Measurements from ENCODE around the gene DEPP1. TPM values are rescaled to one million over a fixed set of nuclear protein-coding genes. Genes with fewer than 3 reads are reported as not detected.

DEPP1 gene
- total and polyA plus RNA-seq, 2 of the 13 experiments (the other 11 are each of a cell fraction or from before 2014, with no cell fraction given): 14.8 to 270 TPM

- TF ChIP-seq, protein P1, sequence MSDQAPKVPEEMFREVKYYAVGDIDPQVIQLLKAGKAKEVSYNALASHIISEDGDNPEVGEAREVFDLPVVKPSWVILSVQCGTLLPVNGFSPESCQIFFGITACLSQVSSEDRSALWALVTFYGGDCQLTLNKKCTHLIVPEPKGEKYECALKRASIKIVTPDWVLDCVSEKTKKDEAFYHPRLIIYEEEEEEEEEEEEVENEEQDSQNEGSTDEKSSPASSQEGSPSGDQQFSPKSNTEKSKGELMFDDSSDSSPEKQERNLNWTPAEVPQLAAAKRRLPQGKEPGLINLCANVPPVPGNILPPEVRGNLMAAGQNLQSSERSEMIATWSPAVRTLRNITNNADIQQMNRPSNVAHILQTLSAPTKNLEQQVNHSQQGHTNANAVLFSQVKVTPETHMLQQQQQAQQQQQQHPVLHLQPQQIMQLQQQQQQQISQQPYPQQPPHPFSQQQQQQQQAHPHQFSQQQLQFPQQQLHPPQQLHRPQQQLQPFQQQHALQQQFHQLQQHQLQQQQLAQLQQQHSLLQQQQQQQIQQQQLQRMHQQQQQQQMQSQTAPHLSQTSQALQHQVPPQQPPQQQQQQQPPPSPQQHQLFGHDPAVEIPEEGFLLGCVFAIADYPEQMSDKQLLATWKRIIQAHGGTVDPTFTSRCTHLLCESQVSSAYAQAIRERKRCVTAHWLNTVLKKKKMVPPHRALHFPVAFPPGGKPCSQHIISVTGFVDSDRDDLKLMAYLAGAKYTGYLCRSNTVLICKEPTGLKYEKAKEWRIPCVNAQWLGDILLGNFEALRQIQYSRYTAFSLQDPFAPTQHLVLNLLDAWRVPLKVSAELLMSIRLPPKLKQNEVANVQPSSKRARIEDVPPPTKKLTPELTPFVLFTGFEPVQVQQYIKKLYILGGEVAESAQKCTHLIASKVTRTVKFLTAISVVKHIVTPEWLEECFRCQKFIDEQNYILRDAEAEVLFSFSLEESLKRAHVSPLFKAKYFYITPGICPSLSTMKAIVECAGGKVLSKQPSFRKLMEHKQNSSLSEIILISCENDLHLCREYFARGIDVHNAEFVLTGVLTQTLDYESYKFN (CRISPR knock-in tag; conservative IDR thresholded peaks at IDR 0.05): no peak
- no peak for TF ChIP-seq GATAD1 (CRISPR knock-in tag; IDR thresholded peaks at IDR 0.05)
- no peak for TF ChIP-seq NR2F2 (IDR thresholded peaks at IDR 0.05; ENCODE audit: borderline replicate concordance, low read depth)
- TF ChIP-seq, protein P2, sequence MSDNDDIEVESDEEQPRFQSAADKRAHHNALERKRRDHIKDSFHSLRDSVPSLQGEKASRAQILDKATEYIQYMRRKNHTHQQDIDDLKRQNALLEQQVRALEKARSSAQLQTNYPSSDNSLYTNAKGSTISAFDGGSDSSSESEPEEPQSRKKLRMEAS (IDR thresholded peaks at IDR 0.05): no peak
- TF ChIP-seq ZNF775 (CRISPR knock-in tag; IDR thresholded peaks at IDR 0.05; ENCODE audit: borderline replicate concordance): no peak
- TF ChIP-seq ZNF282 (IDR thresholded peaks at IDR 0.05; ENCODE audit: partially characterized antibody): no peak
- TF ChIP-seq ZNF329 (CRISPR knock-in tag; IDR thresholded peaks at IDR 0.05; ENCODE audit: low read depth): no peak
- no peak for TF ChIP-seq SOX13 (IDR thresholded peaks at IDR 0.05)
- TF ChIP-seq SOX13 (CRISPR knock-in tag; conservative IDR thresholded peaks at IDR 0.05 in 1 of 2, IDR thresholded peaks at IDR 0.05 in 1 of 2): no peak
- TF ChIP-seq, protein P3, sequence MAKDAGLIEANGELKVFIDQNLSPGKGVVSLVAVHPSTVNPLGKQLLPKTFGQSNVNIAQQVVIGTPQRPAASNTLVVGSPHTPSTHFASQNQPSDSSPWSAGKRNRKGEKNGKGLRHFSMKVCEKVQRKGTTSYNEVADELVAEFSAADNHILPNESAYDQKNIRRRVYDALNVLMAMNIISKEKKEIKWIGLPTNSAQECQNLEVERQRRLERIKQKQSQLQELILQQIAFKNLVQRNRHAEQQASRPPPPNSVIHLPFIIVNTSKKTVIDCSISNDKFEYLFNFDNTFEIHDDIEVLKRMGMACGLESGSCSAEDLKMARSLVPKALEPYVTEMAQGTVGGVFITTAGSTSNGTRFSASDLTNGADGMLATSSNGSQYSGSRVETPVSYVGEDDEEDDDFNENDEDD (CRISPR knock-in tag; IDR thresholded peaks at IDR 0.05; ENCODE audit: borderline replicate concordance): no peak
- no peak for TF ChIP-seq ZBTB38 (CRISPR knock-in tag; IDR thresholded peaks at IDR 0.05)
- no peak for TF ChIP-seq TOE1 (CRISPR knock-in tag; IDR thresholded peaks at IDR 0.05)
- no peak for TF ChIP-seq ZNF616 (CRISPR knock-in tag; IDR thresholded peaks at IDR 0.05; ENCODE audit: low read depth)
- no peak for TF ChIP-seq KLF15 (CRISPR knock-in tag; IDR thresholded peaks at IDR 0.05; ENCODE audit: borderline replicate concordance)
Measured at GRCh38 chr10:44937196-44938005, 41.2 kb downstream of the DEPP1 start (continued).
